GM18951 (cell line): ENCODE measurements around the gene TLL2.

Experiments
- POLR2A ChIP-seq: IDR thresholded peaks from 4 replicates; pipeline ENCODE4 v1.6.1; 2011; ENCODE audit warnings: mild to moderate bottlenecking; ENCODE audit not compliant: insufficient read length, insufficient read depth; ENCODE audit errors: extremely low read depth
- in situ Hi-C: fragments of 300-500 bp; cut with MboI; formaldehyde crosslinking; loops from one replicate; pipeline ENCODE4 v1.12.0; 2022; ENCODE audit warnings: low sequenced_read_pairs, mixed read lengths, inconsistent platforms; ENCODE audit not compliant: unreplicated experiment

The TLL2 gene

DNA sequence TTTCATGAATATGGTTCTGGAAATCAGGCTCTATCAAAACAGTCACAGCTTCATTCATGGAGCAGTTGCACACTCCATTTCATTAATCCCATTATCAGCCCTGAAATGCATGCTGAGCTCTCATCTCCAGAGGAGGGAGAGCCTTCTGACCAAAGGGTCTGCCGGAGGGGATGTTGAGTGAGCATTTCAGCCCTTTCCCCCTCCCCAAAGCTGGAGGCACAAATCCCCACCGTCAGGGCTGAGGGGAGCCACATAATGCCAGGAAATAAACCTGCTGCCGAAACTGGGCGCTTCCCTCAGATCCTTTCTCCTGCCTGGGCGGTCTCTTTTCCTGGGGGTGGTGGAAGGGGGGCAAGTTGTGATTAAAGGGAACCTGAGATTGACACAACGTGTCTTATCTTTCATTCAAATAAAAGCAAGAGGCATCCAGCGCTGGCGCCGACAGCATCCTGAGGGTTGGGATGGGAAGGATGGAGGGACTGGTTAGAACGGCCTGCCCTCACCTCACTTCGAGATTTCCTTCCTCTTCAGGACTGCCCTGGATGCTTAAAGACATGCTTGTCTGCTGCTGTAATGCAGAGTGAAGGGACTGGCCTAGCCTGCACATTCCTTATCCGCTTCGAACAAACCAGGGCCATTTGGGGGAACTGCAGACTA, 71.6 kb downstream of the TLL2 start:
- TF ChIP-seq POLR2A, result no peak
- in situ Hi-C loops, result no loop called here

DNA sequence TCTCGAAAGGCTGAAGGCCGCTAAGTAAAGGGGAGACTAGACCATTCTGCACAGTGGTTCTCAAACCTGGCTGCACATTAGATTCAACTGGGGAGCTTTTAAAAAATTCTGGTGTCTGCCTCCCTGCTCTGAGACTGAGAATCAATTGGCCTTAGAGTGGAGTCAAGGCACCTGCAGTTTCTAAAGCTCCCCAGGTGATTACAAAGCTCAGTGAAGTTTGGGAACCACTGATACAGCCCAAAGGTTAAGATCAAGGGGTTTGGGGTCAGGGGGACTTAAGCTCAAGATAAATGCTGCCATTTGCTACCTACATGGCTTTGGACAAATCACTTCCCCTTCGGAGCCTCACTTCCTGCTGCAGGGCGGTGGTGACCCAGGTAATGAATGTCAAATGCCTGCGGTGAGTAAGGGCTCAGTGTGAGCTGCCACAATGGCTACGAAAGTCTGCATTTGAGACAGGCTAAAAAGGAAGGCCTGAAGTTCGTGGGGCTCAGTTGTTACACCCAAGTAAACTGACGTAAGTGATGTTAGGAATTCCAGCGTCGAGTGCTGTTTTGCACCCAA, 72.3 kb downstream of the TLL2 start:
- TF ChIP-seq POLR2A, result no peak
- in situ Hi-C loops, result no loop called here

DNA sequence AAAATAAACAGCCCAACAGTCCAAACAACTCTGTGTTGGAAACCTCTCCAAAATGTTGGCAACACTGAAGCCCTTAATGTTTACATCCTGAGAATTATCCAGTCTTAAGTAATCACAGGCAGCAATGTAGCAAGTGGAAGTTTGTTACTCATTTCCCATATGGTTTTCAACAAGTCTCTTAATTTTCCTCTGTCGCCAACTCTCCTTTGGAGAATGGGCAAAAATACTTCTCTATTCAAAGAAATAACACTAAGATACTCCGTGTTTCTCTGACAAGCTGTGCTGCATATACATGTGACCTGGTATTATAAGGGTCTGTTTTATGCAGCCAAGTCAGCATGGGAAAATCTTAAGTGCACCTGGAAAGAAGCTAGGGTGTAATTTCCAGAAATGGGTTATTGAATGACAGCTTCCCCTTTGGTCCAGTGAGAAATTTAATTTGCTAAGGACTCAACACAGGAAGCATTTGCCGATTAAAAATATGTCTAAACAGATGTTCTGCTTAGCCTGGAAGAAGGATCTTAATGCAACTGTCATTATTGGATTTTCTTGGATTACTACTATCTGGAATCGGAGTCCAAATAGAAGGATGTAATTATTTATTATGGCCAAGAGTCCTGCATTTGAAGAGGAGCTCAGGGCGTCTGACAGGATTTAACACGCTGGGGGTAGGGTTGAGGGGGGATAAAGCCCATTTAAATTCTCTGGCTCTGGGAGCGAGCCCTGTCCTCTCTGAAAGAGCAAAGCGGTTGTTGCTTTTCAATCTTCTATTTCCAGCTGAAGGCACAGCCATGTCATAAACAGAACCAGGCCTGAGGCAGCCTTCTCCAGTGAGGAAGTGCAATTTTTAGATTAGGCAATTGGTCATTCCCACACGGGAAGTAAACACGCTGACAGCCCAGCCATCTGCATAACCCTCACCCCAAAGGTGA, 73.1 kb downstream of the TLL2 start:
- in situ Hi-C loops, result no loop called here
- no peak for TF ChIP-seq POLR2A

DNA sequence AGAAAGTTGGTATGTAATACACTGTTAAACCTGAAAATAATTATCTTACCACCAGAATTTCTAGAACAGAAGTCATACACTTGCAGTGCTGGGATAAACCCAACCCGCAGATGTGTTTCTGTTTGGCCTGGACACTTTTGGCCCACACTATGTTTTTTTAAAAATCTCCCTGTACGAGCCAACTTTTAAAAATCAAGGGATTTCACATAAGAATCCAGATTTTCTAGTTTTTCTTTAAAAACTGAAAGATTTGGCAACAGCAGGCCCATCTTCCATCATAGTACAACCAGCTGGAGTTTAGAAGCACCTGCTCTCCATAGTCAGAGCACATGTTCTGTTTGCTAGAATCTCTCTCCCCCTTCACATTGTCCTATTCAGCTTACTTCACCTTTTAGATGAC, 74.0 kb downstream of the TLL2 start:
- TF ChIP-seq POLR2A, result no peak
- in situ Hi-C loops, result no loop called here

DNA sequence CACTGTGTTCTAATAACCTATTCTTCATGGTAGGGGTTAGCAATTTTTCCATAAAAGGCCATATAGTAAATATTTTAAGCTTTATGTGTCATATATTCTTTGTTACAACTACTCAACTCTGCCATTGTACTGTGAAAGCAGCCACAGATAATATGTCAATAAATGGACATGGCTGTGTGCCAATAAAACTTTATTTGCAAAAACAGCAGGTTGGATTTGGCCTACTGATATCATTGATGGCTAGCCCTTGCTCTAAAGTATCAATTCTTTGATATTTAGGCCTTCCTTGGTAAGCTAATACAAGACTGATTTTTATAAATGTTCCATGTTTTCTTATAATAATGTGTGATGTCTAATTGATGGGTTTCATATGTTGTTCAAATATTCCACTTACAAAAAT, 77.7 kb downstream of the TLL2 start:
- in situ Hi-C loops, result no loop called here
- TF ChIP-seq POLR2A, result no peak

DNA sequence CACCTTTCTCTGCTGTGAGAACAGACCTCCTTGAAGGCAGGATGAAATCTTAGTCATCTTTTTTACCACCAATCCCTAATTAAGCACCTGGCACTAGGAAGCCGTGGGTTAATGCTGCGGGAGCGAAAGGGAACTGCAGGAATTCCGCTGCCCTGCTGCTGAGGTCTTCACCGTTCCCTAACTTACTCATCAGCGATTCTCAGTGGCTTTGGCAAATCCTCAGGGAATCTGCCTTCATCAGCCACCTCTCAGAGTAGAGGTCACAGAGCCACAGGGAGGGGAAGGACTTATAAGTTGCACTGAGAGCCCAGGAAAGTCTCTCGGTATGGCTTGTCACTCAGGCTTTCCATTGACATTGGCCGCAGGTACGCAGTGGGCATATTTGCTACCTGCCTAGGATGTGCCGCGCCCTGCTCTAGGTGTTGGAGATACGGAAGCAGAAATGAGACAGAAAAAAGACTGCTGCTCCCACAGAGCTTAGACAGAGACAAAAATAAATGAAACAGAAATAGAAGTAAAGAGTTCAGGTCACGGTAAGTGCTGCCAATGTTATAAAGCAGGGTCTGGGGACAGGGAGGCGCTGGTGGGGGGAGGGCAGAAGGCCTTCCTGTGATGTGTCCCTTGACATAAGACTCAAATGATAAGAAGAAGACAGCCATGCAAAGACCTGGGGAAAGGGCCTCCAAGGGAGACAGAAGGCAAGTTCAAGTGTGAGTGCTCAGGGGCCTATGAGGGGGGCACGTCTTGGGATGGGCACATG, 82.3 kb downstream of the TLL2 start:
- TF ChIP-seq POLR2A, result no peak
- in situ Hi-C loops, result no loop called here

DNA sequence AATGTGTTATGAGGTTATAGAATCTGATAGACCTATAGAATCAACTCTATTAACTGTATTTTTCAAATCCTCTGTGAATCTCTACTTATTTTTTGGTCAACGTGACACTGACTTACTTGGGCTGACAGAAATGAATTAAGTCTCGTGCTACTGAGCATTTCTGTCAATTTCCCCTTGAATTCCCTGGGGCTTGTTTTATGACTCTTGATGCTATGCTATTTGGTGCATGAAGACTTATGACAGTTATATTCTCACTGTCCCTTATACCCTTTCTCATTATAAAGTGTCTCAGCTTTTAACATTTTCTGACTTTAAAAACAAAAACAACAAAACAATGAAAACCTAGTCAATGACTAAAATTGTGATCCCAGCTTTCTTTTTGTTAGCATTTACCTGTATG, 86.4 kb downstream of the TLL2 start:
- TF ChIP-seq POLR2A, result no peak
- in situ Hi-C loops, result no loop called here

DNA sequence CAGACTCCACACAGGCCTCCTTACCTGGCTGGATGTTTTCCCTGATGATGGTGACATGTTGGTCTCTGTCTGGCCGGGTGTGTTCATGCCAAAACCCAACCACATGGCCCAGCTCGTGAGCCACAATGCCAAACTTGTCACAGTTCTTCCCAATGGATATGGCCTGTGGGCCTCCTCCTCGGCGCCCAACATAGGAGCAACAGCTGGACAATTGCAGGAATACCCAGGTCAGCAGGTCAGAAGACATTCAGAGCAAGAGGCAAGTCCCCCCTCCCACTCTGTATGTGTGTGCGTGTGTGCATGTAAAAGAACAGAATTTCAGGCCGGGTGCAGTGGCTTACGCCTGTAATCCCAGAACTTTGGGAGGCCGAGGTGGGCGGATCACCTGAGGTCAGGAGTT, 91.2 kb downstream of the TLL2 start:
- in situ Hi-C loops, result no loop called here

DNA sequence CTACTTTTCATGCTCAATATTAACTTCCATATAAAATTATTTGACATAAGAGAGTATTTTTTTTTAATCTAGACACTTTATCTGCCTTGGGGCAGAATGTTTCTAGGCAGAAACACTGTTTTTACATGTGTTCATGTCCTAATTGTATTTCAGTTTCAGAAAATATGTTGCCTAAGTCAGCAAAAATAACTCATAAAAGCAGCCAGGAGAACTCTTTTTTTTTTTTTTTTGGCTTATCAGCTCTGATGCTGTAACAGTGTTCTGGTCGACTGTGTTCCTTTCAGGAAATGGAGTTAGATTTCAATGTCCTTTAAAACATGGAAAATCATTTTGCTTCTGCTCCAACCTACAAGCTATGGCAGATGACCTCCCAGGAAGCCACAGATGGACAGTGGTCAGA, 91.7 kb downstream of the TLL2 start:
- no peak for TF ChIP-seq POLR2A
- in situ Hi-C loops, result no loop called here

More for the DNA sequence above, 91.2 kb downstream of the TLL2 start:
- TF ChIP-seq POLR2A, result no peak

DNA sequence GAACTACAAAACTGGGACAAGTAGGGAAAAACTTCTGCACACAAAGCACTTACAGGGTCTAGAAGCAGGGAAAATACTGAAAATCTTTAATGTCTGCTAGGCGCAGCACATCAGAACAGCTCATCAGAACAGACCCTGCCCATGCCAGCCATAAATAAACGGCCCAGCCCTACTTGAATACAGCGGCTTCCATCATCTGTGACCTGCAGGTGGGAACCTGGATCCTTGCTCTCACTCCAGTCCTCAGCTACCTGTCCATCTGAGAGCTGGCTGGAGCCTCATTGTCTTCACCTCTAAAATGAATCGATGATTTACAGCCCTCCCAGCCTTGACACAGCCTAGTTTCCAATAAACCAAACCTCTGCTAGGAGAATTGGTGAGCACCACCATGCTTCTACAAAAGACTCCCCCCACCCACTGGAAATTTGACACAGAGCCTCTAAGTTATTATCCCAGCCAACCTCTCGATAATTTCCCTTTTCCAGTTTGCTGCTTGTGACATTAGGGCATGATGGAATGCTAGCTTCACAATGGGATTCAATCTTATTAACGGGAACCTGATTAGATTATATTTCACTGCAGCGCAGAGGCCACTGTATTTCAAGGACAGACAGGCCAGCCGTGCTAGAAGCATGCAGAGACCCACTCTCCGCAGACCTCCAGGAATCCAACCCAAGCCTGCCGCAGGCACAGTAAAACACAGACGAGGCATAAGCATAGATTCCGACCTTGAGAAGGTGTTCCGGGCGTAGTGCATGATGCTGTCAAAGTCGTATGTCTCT, 93.3 kb downstream of the TLL2 start:
- no peak for TF ChIP-seq POLR2A
- in situ Hi-C loops, result no loop called here

DNA sequence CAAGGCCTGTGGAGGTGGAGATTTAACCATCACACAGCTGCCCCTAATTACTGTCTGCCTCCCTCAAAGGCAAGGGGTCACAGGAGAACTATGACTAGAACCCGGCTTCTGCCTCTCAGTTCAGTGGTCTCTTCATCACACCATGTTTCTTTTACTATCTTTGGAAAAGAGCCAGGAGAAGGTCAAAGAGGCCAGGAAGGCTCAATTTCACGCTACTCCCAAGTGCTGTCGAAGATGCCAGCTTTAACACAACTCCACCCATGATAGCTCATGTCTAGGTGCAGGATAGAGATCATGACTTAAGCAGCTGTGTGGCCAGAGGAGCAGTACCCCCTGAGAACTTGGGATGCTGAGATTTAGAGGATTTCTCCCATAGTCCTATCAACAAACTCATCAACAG, 94.4 kb downstream of the TLL2 start:
- TF ChIP-seq POLR2A, result no peak
- in situ Hi-C loops, result no loop called here

DNA sequence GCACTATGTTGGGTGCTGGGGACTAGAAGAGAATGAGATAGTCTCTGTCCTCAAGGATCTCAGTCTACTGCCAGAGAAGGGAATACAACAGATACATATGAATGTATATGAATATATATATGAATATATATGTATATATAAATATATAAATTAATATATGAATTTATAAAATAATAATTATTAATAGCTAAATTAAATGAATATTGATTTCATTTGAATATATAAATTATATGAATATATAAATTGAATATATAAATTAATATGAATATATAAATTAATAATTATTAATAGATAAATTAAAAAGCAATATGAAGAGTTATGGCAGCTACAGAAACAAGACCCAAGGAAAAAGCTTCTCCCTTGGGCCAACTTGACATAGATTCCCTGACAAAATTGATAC, 95.1 kb downstream of the TLL2 start:
- in situ Hi-C loops, result no loop called here
- no peak for TF ChIP-seq POLR2A
